ENCODE results near the gene PCDHB6.
"Not testable (repeated sequence)": the region's sequence is repeated elsewhere in the genome, so short reads cannot be mapped to it uniquely, and the experiment has no call there.

The PCDHB6 gene

GRCh38 chr5:141201646-141202045 is 51.8 kb downstream of the PCDHB6 start:
- in situ Hi-C loops (cut with MboI; ENCODE audit: low sequenced_read_pairs): not testable (repeated sequence)
